Amniotic stem cell (primary cell): Measurements from ENCODE around the gene ZNF831.

Experiments used
- DNase-seq: peaks from one replicate; lab custom pipeline; 2025; lab: John Stamatoyannopoulos, UW

Gene ZNF831

DNA sequence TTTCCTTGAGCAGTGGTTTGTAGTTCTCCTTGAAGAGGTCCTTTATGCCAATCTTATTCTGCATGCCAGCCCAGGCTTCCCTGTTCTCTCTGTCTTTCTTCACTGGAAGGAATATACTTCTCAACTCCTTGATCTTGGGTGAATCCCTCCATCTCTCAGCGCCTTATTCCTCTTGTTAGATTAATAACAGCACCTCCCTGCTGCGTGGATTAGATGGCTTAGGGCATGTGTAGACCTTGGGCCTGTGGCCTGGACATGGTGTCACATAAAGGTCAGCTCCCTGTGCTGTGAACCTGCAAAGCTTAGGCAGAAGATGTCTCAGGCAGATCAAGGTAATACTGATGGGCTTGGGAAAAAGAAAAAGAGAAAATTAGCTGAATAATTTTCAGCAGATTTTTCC lies 18.3 kb downstream of the ZNF831 start:
- no peak for DNase-seq

DNA sequence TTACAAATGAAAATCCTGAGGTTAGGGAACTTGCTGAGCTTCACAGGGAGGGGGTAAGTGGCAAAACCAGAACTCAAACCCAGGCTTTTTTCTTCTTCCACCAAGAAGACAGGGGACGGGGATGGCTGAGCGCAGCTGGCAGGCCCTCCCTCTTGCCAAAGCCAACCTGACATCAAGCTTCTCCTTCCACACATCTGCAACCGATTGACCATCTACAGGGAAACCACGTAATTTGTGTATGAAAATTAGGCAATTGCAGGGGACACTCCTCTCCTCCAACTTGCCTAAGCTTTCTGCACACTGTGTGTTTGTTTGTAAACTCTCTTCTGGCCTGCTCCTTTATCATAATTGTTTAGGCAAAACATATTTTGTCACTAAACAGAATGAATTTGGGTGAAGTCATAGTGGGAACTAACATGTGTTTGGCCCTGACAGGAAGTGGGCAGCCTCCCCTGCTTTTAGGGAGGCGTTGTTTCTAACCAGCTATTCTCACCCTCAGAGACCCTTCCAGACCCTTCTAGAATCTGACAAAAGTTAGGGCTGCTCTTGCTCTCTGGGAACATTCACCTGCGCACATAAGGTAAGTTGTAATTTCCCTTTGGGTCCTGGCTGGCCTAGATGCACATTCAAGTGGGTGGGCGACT lies 18.9 kb downstream of the ZNF831 start:
- no peak for DNase-seq

DNA sequence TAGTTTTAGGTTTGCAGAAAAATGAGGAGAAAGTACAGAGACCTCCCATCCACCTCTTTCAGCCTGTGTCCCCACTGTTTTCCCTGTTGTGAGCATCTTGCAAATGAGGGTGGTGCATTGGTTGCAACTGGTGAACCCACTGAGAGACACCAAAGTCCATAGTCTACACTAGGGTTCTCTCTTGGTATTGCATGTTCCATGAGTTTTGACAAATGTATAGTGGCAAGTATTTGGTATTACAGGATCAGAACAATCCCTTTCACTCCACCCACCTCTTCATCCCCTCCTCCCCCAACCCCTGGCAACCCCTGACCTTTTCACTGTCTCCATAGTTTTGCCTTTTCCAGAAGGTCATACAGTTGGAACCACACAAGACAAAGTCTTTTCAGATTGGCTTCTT lies 20.1 kb downstream of the ZNF831 start:
- no peak for DNase-seq

DNA sequence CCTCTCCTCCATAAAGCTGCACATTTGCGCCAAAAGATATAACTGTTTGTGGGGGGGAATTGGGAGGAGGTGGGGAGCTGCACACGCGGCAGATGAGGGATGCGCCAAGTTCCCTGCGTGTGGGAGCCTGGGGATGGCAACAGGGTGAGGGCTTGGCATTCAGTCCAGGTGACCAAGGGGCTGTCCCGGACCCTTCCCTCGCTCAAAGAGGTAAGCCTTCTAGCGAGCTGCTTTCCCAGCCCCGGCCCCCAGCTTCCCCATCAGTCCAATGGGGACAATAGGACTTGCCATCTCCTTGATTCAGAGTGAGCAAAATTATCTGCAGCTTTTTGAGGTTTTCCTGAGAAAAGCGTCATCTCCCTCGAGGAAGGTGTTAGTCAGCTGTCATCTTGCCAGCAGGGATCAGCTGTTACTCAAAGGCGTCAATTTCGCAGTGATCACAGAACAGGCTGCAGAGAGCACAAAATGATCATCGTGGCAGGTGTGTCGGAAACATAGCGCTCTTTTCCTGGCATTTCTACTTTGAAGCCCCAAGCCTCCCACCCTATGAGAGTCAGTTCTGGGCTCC lies 21.3 kb downstream of the ZNF831 start:
- no peak for DNase-seq

DNA sequence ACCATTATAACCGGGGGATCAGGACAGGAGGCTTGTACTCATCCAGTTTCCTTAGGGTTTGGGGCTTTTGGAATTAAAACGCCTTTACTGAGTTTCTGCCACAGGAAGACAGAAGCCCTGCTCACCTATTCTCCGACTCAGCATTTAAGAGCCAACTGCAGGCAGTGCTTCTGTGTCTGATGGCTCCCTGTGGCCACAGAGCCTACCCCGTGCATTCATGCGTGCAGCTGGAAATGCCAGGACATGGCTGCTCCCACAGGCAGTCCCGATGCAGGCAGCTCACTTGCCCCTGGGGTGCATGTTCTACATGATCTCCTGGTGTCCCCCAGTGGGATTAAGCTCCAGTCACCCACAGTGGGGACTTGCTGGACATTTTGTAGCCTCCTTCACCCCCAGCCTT lies 22.2 kb downstream of the ZNF831 start:
- DNase-seq = no peak

DNA sequence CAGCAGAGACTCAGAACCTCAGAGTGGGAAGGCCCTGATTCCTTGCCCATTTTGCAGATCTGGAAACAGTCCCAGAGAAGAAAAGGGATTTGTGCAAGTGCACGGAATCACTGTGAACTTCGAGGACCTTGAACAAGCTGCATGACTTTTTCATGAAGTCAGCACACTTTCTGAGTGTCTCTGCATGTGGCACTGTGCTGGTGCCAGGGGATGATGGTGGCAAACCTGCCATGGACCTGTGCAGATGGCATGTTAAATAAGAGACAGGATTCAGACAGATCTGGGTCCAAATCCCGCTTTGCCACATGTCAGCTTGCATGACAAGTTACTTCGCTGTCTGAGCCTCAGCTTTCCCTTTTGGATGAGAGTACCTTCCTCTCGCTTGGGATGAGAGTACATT lies 26.8 kb downstream of the ZNF831 start:
- no peak for DNase-seq

DNA sequence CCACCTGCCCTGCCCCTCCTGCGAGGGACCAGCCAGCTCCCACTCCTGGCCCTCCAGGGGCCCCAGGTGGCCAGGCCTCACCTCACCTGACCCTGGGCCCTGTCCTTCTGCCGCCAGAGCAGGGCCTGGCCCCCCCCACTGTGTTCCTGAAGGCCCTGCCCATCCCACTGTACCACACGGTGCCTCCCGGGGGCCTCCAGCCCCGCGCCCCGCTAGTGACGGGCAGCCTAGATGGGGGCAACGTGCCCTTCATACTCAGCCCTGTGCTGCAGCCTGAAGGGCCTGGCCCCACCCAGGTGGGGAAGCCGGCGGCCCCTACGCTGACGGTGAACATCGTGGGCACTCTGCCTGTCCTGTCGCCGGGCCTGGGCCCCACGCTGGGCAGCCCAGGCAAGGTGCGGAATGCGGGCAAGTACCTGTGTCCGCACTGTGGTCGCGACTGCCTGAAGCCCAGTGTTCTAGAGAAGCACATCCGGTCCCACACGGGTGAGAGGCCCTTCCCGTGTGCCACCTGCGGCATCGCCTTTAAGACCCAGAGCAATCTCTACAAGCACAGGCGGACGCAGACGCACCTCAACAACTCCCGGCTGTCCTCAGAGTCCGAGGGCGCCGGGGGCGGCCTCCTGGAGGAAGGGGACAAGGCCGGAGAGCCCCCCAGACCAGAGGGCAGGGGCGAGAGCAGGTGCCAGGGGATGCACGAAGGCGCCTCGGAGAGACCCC lies 27.6 kb downstream of the ZNF831 start:
- DNase-seq = no peak

DNA sequence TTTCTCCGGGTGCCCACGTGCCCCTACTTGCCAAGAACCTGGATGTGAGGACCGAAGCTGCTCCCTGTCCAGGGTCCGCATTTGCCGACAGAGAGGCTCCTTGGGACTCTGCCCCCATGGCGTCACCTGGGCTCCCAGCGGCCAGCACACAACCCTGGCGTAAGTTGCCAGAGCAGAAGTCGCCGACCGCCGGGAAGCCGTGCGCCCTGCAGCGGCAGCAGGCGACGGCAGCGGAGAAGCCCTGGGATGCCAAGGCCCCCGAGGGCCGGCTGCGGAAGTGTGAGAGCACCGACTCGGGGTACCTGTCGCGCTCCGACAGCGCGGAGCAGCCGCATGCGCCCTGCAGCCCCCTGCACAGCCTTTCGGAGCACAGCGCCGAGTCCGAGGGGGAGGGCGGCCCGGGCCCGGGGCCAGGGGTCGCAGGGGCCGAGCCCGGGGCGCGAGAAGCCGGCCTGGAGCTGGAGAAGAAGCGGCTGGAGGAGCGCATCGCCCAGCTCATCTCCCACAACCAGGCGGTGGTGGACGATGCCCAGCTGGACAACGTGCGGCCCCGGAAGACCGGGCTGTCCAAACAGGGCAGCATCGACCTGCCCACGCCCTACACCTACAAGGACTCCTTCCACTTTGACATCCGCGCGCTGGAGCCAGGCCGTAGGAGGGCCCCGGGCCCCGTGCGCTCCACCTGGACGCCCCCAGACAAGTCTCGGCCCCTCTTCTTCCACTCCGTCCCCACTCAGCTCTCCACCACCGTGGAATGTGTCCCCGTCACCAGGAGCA lies 28.3 kb downstream of the ZNF831 start:
- DNase-seq = no peak

DNA sequence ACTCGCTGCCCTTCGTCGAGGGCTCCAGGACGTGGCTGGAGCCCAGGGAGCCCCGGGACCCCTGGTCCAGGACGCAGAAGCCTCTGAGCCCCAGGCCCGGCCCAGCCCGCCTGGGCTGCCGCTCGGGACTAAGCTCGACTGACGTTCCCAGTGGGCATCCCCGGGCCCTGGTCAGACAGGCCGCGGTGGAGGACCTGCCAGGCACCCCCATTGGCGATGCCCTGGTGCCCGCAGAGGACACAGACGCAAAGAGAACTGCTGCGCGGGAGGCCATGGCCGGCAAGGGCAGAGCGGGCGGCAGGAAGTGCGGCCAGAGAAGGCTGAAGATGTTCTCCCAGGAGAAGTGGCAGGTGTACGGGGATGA lies 28.9 kb downstream of the ZNF831 start:
- DNase-seq = no peak

DNA sequence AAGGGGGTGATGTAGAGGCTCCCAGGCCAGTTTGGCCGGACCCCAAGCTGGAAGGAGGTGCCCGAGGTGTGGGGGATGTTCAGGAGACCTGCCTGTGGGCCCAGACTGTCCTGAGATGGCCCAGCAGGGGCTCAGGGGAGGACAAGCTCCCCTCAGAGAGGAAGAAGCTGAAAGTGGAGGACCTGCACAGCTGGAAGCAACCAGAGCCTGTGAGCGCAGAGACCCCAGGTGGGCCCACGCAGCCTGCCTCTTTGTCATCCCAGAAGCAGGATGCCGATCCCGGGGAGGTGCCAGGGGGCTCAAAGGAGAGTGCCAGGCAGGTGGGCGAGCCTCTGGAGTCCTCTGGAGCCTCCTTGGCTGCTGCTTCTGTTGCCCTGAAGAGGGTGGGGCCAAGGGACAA lies 29.7 kb downstream of the ZNF831 start:
- DNase-seq = no peak

DNA sequence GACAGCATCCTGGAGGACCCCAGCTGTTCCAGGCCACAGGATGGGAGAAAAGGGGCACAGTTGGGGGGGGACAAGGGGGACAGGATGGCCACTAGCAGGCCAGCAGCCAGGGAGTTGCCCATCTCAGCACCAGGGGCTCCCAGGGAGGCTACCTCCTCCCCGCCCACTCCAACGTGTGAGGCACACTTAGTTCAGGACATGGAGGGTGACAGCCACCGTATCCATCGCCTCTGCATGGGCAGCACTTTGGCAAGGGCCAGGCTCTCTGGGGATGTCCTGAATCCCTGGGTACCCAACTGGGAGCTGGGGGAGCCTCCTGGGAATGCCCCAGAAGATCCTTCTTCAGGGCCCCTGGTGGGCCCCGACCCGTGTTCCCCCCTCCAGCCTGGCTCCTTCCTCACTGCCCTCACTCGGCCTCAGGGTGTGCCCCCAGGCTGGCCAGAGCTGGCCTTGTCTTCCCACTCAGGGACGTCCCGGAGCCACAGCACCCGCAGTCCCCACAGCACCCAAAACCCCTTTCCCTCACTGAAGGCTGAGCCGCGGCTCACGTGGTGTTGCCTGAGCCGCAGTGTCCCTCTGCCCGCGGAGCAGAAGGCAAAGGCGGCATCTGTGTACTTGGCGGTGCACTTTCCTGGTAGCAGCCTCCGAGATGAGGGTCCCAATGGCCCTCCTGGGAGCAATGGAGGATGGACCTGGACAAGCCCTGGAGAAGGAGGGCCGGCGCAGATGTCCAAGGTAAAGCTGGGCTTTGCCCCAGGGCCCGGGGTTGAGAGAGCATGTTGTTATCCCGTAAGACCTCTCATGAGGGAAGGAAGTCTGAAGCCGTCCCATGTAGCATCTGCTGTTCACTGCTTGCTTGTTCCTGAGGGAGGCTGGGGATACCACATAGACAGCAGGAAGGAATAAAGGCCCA lies 30.7 kb downstream of the ZNF831 start:
- DNase-seq = no peak

DNA sequence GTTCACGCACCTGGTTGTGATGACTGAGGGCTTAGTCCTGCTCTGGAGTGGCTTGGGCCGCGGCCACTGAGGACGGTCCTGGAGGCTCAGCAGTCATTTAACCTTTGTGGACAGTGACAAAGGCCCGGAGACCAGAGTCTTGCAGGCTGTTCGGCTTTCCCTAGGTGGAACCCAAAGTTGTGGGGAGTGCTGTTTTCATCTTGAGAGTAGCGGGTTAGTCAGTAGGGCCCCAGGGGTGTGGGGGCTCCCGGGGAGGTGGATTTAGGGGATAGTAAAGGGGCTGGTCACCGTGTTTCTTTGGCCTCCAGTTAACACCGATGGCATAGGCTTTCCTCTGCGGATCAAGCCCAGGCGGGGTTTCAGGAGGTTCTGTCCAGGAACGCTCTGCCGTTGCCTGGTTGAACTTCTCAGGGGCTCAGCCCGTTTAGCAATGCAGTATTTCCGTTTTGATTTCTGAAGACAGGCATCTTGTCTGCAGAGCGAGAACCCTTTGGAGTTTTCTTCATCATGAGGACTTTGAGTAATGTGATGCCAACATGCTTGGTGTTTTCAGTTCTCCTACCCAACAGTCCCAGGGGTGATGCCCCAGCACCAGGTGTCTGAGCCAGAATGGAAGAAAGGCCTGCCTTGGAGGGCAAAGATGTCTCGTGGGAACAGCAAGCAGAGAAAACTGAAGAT lies 31.8 kb downstream of the ZNF831 start:
- no peak for DNase-seq

DNA sequence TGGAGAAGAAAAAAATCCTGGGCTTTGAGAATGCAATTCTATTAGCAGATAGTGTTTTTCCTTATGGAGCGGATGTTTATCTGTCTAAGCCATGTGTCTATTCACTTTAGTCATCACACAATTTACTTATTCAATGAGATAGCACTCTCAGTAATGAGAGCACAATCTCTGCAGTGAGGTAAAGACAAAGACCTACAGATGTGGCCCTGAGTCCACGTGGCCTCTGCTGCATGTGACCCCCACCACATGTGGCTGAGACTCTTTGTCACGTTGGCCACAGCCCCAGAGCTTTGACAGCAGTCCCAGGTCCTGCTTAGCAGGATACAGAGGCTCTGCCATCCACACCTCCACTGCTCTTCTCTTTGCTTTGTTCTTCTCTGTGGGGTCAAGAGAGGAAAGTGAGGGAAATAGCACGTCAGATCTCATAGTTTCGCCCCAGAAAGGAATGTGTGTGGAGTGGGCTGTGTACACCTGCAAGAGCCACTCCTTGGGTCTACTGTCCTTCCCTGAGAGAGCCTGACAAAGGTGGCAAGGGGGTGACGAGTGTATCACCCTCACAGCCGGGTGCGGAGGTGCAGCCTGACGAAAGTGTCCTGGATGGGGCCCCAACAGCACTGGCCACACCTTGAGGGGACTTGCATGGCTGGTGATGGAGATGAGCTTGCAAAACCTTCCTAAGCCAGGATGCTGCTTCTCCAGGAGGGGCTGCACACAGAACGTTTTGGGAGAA lies 40.7 kb downstream of the ZNF831 start:
- no peak for DNase-seq

DNA sequence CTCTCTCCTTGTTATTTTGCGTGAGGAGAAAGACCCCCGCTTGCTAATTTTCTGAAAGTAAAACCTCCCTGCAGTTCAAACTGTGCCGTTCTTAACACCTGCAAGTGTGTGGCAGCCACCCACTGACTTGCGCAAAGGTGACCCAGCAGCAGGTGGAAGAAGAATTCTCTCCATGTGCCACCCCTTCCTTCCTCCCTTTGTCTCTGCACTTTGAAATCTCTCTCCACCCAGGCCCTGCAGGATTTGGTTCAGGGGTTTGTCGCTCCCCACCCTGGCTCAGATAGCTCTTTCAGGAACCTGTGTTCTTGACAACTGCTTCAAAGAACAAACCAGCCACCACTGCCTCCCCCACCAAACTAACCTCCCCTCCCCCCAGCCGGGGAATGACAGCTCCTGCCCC lies 41.4 kb downstream of the ZNF831 start:
- no peak for DNase-seq

DNA sequence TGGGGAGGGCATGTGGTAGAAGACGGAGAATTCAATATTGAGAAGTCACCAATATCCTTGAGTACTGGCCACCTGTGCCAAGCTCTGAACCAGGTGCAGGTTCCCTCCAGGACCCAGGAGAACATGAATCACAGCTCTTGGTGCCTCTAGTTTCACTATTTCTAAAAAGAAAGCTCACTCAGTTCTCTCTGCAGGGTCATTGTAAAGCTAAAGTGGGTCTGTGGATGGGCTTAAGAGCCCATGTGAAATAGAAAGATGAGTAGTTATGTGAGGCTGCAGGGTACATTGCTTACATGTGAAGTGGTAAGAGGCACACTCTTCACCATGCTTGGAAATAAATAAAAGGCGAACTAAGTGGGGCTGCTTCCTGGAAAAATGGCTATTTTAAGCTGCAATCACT lies 43.6 kb downstream of the ZNF831 start:
- no peak for DNase-seq

DNA sequence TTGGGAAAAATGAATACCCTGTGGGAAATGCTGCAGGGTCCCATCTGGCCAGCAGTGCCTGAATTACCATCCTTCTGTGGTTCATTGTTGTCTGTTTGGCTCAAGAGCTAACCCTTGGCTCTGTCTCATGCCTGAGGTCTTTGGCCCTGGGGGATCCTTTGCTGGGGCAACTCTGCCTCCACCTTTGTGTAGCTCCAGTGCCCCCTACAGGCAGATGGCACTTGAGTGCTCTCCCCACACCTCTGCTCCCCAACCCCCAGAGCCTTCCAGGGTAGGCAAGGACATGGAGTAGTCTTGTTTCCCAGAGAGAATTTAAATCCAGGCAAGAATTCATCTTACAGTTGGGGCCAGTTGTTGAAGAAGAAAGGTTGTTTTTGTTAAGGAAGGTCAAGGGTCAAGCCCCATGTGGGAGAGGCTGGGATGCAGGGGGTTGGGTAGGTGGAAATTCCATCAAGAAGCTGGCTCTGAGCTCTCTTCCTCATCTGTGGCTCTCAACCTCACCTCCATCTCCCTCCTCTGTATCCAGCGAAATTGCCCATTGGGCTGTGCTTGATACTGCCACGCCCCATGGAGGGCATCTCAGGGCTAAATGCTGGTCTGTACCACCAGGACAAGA lies 44.2 kb downstream of the ZNF831 start:
- no peak for DNase-seq

DNA sequence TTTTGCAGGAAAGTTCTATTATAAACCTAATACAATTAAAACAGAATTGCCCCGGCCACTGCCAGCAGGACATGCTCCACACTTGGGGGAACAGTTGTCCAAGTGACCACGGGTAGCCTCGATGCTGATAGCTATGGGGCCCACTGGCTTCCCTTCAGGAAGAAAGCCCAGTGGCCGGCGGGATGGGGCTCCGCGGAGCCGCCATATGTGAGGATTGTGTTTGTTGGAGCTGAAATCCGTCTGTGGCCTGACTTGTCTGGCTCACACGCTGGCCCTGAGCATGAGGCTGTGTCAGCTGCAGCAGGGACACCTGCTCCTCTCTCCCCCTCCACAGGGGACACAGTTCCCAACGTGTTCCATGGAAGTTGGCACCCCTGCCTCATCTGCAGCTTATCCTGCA lies 46.6 kb downstream of the ZNF831 start:
- no peak for DNase-seq

DNA sequence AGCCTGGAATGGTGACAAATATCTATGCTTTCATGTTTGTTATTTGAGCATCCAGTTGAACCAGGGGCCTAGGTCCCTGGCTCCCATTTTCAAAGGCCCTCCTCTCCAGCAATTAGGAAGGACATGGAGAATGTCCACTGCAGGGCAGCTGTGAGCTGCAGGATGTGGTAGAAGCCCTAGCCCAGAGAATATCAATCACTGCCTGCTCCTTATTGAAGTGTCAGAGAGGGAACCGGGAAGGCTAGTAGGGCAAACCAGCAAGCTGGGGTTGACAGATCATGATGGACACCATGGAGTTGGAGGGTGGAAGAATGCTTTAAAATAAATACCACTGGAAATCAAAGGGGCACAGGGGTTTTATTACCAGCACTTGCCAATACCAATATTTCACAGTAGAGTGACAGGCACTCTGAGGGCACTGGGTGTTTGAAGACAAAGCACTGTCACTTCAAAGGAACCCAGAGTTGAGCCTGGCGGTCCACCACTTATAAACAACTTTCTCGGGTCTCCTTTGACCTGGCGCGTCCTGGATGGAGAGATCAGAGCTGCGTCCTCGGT lies 47.7 kb downstream of the ZNF831 start:
- DNase-seq = no peak

DNA sequence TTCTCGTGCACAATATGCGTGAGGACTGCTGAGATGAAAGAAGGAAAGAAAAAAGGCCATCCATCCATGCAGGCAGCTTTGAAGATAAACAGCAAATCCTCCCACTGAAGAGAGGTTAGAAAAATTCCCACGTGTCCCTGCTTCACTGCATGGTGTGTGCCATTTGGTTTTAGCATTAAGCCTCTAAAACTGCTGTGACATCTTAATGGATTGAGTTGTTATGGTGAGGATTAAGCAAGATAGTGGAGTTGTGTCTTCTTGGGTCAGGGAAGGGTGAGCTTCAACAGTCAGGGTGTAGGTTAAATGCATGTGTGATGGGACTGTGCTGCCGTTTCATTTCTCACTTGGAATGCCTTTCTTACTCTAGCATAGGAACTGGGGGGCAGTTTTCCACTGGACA lies 50.5 kb downstream of the ZNF831 start:
- DNase-seq = no peak
